SK-N-SH (cell line): ENCODE data around the gene PTPRK.

Experiments
- EP300 ChIP-seq, 2 experiments: IDR thresholded peaks; 2 replicates each; pipeline versions ENCODE4 v1.4.0 to v1.6.1; 2012; ENCODE audit warnings: borderline replicate concordance in 1 of 2, low read depth in 1 of 2, low read length in 1 of 2
- GABPA ChIP-seq: IDR thresholded peaks from 2 replicates; pipeline ENCODE4 v1.4.0; 2012; ENCODE audit warnings: low read depth, mild to moderate bottlenecking
- RCOR1 ChIP-seq: fragments of 150-350 bp; IDR thresholded peaks from 2 replicates; pipeline ENCODE4 v1.6.1; 2017; ENCODE audit warnings: antibody characterized with exemption, low read length
- RFX5 ChIP-seq: IDR thresholded peaks from 2 replicates; pipeline ENCODE4 v1.6.1; 2012; ENCODE audit warnings: mild to moderate bottlenecking, improper control_type of control experiment, low read length
- SIN3A ChIP-seq: IDR thresholded peaks from 2 replicates; pipeline ENCODE4 v1.6.1; 2012; ENCODE audit warnings: low read depth, mild to moderate bottlenecking, low read length, moderate library complexity, borderline replicate concordance
- SMC3 ChIP-seq: IDR thresholded peaks from 2 replicates; pipeline ENCODE4 v1.6.1; 2012; ENCODE audit warnings: low read depth, low read length, improper control_type of control experiment
- USF1 ChIP-seq: IDR thresholded peaks from 2 replicates; pipeline ENCODE4 v1.4.0; 2012; ENCODE audit warnings: low read depth, borderline replicate concordance
- YY1 ChIP-seq: IDR thresholded peaks from 2 replicates; pipeline ENCODE4 v1.4.0; 2012; ENCODE audit warnings: low read depth, mild to moderate bottlenecking
- TF ChIP-seq, protein P1 (sequence below): fragments of 200-600 bp; sonication (generic); IDR thresholded peaks from 2 replicates; pipeline ENCODE4 v1.6.1; 2017; ENCODE audit warnings: antibody characterized with exemption, mild to moderate bottlenecking, moderate library complexity
- TF ChIP-seq, protein P2 (sequence below): fragments of 150-350 bp; IDR thresholded peaks from 2 replicates; pipeline ENCODE4 v1.6.1; 2016; ENCODE audit warnings: mild to moderate bottlenecking, low read depth, low read length

- TF ChIP-seq USF1 (no peak), YY1 (no peak), SIN3A (no peak), GABPA (no peak), RCOR1 (no peak), EP300 (IDR thresholded peaks at IDR 0.05; ENCODE audit: borderline replicate concordance in 1 of 2, low read depth in 1 of 2, low read length in 1 of 2) (no peak), SMC3 (no peak), RFX5 (no peak)
- TF ChIP-seq, protein P1, sequence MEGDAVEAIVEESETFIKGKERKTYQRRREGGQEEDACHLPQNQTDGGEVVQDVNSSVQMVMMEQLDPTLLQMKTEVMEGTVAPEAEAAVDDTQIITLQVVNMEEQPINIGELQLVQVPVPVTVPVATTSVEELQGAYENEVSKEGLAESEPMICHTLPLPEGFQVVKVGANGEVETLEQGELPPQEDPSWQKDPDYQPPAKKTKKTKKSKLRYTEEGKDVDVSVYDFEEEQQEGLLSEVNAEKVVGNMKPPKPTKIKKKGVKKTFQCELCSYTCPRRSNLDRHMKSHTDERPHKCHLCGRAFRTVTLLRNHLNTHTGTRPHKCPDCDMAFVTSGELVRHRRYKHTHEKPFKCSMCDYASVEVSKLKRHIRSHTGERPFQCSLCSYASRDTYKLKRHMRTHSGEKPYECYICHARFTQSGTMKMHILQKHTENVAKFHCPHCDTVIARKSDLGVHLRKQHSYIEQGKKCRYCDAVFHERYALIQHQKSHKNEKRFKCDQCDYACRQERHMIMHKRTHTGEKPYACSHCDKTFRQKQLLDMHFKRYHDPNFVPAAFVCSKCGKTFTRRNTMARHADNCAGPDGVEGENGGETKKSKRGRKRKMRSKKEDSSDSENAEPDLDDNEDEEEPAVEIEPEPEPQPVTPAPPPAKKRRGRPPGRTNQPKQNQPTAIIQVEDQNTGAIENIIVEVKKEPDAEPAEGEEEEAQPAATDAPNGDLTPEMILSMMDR, result no peak
- TF ChIP-seq, protein P2, sequence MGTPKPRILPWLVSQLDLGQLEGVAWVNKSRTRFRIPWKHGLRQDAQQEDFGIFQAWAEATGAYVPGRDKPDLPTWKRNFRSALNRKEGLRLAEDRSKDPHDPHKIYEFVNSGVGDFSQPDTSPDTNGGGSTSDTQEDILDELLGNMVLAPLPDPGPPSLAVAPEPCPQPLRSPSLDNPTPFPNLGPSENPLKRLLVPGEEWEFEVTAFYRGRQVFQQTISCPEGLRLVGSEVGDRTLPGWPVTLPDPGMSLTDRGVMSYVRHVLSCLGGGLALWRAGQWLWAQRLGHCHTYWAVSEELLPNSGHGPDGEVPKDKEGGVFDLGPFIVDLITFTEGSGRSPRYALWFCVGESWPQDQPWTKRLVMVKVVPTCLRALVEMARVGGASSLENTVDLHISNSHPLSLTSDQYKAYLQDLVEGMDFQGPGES, result no peak
Observed at GRCh38 chr6:128240024-128240428, 280.4 kb downstream of the PTPRK start.
